GM19023 (cell line): ENCODE measurements around the gene SUSD2.
"Not testable (repeated sequence)": the region's sequence is repeated elsewhere in the genome, so short reads cannot be mapped to it uniquely, and the experiment has no call there.

ENCODE experiments used
- ATAC-seq: cut with Tn5 transposase; IDR thresholded peaks from one replicate; pipeline ENCODE4 v1.9.1; 2021; ENCODE audit warnings: mild to moderate bottlenecking, moderate library complexity; ENCODE audit not compliant: unreplicated experiment

Gene SUSD2

DNA sequence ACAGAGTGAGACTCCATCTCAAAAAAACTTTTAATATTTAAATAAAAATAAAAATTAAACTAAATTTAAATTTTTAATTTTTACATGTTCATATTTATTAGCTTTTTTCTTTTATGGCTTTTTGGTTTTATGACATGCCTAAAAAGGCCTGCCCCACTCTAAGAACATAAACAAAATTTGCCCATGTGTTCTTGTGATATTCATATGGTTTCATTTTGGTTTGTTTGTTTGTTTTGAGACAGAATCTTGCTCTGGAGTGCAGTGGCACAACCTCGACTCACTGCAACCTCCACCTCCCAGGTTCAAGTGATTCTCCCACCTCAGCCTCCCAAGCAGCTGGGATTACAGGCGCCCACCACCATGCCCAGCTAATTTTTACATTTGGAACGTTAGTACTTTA is 27.7 kb downstream of the SUSD2 start:
- no peak for ATAC-seq

DNA sequence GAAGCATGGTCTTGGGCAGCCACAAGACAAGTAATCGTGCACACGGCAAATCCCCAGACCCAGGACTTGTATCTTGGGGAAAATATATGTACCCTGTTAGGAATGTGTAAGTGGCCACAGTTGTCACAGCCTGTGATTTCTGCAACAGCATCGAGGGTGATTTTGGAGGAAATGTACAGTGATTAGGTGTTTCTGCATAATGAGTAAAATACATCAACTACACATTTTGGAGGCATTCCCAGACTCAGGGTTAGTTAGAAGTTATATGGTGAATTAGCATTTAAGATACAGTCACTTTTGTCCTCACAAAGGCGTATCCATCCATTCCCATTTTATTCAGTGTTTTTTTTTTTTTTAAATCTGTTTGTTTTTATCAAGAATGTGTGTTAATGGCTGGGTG is 28.4 kb downstream of the SUSD2 start:
- ATAC-seq: no peak

DNA sequence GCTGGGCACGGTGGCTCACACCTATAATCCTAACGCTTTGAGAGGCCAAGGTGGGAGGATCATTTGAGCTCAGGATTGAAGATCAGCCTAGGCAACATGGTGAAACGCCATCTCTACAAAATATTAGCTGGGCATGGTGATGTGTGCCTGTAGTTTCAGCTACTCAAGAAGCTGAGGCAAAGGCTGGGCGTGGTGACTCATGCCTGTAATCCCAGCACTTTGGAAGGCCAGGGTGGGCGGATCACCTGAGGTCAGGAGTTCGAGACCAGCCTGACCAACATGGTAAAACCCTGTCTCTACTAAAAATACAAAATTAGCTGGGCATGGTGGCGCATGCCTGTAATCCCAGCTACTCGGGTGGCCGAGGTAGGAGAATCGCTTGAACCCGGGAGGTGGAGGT is 29.1 kb downstream of the SUSD2 start:
- not testable (repeated sequence) for ATAC-seq

DNA sequence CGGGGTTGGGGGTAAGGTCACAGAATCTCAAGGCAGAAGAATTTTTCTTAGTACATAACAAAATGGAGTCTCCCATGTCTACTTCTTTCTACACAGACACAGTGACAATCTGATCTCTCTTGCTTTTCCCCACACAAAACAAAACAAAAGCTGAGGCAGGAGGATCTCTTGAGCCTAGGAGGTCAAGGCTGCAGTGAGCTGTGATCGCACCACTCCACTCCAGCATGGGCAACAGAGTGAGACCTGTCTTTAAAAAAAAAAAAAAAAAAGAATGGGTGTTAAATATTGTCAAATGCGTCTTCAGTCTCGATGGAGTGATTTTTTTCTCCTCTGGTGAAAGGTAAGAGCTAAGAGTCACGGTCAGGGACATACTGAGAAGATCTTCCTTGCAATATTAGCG is 30.4 kb downstream of the SUSD2 start:
- ATAC-seq: not testable (repeated sequence)

DNA sequence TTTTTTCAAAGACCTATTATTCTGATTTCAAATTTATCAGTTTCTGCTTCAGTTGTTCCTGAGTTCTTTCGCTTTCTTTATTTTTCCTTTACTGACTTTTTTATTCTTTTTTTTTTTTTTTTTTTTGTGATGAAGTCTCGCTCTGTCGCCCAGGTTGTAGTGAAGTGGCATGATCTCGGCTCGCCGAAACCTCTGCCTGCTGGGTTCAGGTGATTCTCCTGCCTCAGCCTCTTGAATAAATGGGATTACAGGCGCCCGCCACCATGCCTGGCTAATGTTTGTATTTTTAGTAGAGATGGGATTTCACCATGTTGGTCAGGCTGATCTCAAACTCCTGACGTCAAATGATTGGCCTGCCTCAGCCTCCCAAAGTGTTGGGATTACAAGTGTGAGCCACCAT is 31.8 kb downstream of the SUSD2 start:
- not testable (repeated sequence) for ATAC-seq

DNA sequence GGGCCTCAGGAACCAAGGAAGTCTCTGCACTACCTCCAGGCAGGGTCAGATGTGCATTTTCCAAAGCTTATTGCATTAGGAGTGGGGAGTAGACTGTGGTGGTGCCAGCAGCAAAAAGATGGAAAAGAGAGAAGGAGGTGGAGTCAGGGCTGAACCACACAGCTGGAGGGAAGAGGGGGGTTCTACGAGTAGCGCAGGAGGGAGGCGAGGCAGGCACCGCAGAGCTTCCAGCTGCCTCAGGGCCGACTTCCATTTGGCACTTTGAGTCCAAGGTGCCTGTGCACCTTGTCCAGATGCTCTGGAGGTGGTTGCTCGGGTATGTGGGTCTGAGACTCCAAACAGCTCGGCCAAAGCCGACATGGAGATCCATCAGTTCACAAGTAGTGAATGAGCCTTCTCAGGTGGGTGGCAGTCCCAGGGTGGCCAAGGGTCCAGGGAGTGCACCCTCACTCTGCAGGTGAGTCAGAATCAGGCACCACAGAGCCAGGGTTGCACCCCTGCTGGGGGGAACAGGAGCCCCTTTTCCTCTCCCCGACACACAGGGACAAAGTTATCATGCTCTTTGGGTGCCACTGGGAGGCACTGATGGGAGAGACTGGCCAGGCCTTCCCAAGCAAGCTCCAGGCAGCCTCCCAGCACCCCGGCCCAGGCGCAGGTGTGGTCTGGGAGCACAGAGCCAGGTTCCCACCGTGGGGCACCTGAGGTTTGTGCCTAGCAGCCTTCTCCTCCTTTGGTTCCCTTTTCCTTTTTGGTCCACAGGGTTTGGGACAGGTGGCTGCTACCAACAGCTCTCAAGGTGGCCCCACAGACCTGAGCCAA is 33.4 kb downstream of the SUSD2 start:
- ATAC-seq: no peak

DNA sequence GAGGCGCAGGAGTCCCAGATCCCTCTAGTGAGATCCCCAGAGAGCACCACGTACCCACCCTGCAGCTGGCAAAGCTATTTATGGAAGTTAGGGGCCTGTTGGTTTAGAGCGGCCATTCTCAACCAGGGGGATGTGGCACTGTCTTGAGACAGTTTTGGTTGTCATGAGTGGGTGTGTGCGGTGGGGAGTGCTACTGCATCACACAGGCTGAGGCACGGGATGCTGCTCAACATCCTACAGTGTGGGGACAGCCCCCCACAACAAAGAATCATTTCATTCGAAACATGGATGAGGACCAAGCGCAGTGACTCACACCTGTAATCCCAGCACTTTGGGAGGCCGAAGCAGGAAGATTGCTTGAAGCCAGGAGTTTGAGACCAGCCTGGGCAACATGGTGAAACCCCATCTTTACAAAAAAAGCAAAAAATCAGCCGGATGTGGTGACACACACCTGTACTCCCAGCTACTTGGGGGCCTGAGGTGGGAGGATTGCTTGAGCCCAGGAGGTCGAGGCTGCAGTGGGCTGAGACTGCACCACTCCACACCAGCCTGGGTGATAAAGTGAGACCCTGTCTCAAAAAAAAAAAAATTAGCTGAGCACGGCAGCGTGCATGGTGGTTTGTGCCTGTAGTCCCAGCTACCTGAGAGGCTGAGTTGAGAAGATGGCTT is 35.4 kb downstream of the SUSD2 start:
- ATAC-seq: no peak

DNA sequence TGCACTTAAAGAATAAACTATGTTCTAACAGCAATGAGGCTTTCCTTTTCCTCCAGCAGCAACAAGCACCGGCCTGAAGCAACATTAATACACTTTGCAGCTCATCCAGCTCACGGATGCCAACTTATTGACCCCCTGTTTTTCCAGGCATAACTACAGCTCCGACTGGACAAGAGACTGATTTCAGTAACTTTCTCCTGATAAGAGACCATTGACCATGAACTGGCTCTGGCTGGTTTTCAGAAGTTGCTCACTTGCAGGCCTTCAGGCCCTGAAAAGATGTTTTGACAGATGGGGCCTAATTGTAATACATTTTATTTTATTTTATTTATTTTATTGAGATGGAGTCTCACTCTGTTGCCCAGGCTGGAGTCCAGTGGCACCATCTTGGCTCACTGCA is 36.1 kb downstream of the SUSD2 start:
- no peak for ATAC-seq

DNA sequence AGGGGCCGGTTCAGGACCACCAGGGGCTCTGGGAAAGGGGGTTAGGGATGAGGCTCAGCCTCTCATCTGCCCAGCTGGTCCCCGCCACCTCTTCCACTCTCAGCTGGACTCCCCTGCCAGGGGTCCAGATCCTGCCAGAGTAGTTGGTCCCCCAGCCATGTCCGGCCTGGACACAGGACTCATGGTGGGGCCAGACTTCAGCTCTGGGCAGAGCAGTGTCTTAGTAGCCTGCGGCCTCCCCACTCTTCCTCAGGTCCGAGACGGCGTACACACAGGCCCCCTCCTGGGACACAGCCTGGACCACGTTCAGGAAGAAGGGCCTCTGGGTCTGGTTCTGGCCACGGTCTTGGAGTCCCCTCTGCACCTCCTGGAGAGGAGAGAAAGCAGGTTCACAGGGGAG is 38.5 kb downstream of the SUSD2 start:
- ATAC-seq: no peak

DNA sequence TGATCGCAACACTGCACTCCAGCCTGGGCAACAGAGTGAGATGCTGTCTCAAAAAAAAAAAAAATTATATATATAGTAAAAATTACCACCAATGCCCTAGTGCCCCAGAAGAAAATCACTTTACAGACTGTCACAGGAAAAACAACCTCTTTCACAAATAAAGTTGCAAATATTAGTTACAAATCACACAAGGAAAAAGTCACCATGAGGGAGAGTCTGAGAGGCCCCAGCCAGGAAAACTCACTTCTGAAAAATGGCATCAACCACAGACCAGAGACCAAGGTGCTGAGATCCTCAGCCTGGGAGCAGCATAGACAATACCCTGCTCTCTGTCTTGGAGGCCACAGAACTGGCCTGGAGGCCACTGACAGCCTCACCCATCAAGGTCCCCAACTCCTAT is 43.2 kb downstream of the SUSD2 start:
- no peak for ATAC-seq

DNA sequence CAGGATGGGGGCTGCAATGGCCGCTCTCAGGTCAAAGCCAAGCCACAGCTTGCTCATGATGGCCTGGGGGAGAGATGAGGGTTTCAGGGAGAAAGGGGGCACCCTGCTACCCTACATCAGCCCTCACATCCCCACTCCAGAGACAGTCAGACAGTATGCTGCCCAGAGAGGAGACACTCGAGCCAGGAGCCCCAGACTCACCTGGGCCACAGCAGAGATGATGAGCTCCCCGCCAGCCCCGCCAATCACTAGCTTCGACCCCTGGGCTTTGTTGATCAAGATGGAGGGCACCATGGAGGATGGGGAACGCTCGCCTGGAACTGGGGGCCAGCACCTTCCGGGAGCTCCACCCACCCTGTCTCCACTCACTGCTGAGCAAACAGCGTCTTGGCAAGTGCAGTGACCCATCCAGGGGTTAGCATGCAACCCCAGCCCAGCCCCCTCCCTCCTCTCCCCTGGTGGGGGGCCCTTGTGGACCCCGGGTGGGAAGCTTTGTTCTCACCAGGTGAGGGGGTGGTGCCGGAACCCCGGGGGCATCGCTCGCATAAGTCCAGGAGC is 43.8 kb downstream of the SUSD2 start:
- ATAC-seq: no peak

DNA sequence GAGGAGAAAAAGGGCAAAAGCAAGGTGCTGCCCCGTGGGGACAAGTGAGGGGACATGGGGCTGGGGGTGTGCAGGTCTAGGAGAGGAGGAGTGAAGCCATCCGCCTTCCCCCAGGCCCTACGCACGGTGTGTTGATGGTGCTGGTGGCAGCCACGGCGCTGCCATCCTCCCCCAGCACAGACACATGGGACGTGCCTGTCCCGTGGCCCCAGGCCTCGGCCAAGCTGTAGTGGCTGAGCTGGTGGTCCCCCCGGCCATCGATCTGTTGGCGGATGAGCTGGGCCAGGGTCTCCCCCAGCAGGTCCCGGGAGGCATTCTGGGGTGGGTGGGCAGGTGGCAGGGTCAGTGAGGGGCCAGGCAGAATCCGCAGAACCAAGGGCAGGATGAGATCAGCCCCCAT is 44.7 kb downstream of the SUSD2 start:
- no peak for ATAC-seq

DNA sequence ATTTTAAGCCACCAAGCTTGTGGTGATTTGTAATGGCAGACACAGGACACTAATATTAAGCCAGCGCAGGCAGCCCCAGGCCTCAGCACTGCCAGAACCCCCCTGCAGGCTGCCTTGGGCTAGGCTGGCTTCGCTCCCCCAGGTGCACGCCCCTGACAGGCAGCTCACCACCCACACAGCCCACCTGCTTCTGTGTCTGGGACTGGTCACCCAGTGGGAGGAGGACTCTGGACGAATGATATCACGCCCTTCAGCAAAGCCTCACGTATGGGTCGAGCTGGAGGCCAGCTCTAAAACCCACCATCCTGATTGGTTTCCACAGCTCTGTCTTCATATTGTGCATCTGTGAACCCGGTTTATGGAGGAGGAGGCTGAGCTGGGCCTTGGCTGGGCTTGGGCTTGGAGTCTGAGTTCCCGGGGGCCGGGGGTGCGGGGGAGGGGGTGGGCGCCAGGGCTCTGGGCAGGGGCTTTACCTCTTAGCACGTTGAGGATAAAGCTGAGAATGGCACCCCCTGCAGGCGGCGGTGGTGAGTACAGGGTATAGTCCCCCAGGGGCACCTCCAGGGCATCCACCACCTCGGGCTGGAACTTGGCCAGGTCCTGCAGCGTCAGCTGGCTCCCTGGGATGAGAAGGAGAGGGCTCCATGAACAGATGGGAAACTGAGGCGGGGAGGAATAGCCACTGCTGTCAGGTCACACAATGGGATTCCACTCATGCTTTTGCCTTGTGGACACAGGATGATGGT is 49.8 kb downstream of the SUSD2 start:
- ATAC-seq: no peak

DNA sequence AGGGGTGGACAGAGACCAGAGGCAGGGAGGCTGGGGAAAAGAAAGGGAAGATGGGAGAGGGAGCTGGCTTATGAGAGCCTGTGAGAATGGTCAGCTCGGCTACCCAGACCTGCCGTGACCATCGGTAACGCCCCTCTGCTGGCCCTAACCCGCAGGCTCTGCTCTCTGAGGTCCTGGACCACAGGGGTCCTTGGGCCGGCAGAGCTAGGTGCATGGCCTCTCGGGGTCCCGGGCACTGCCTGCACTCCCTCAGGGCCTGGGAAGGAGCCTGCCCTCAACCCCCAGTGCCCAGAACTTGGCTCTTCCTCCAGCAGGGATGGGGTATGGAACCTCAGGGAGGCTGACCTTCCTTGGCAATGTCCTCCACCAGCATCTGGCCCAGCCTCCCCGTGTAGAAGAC is 50.4 kb downstream of the SUSD2 start:
- ATAC-seq: no peak

DNA sequence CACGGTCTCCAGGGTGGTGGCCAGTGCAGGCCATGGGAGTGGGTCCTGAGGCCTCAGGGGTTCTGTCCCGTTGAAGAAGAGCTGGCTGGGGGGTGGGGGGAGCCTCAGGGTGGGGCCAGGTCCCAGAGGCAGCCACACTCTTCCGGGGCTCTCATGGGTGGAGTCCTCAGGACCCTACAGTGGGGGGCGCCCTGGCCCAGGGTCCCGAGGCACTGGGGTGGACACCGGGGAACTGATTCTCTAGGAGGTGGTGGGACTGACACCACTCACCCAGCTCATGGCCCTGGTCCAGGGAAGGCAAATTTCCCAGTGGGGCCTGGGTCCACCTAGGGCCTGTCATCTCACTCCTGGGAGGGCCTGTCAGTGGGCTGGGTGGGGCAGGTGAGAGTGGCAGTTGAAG is 50.8 kb downstream of the SUSD2 start:
- ATAC-seq: no peak

DNA sequence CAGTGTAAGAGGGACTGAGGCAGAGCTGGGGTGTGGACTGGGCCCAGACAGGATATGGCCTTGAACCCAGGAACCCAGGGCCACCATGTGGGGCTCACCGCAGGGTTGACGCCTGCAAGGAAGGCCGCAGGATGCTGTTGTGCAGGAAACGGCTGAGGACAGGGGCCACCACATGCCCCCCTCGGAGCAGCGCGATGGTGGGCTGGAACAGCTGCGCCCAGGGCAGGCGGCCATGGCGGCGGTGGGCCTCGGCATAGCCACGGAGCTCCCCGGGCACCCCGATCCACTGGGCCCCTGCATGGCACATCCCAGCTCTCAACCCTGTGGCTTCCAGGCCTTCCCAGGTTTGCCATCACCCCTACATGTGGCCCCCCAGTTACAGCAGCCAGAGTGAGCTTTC is 51.4 kb downstream of the SUSD2 start:
- no peak for ATAC-seq

DNA sequence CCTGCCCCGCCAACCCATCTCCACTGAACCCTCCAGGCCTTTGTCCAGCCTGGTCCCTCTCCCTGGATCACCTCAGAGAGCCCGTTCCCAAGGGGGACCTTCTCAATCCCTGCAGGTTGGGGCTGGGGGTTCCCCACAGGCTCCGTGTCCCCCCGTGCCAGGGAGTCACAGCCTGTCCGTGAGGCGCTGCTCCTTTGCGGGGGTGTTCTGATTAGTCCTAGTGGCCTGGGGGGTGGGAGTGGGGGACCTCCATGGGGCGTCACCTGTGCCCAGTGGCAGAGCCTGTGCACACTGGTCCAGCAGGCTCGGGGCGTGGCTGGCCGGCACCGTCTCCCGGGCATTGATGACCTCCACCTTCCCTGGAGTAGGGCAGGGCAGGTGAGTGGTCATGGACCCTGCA is 51.9 kb downstream of the SUSD2 start:
- no peak for ATAC-seq

DNA sequence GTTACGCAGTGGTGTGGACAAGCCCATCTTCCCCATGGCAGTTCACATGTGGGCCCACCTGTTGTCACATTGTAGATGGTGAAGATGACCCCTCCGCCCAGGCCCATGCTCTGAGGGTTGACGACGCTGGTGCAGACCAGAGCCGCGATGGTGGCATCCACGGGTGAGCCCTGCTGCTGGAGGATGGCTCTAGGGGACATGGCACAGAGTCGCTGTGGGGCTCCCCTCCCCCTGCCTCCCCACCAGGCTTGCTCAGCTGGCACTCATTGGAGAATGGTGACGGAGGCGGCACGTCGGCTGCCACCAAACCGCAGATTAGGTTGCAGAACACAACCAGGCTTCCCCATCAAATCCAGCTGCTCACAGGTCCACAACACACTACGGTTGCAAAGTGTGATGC is 52.5 kb downstream of the SUSD2 start:
- ATAC-seq: no peak

DNA sequence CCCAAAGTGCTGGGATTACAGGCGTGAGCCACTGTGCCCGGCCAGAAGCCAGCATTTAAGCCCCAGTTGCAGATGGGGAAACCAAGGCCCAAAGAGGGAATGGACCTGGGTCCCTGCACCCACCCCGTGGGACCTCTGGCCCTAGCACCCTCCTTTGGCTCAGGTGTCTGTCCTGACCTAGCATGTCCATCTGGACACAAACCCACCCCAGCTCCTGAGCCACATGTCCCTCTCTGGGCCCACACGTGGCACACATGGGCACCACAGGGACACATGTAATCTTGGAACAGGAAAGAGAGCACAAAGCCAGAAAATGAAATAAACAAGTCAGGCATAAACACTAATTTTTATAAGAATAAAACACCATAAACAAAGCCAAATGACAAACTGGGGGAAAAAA is 54.0 kb downstream of the SUSD2 start:
- ATAC-seq: no peak

DNA sequence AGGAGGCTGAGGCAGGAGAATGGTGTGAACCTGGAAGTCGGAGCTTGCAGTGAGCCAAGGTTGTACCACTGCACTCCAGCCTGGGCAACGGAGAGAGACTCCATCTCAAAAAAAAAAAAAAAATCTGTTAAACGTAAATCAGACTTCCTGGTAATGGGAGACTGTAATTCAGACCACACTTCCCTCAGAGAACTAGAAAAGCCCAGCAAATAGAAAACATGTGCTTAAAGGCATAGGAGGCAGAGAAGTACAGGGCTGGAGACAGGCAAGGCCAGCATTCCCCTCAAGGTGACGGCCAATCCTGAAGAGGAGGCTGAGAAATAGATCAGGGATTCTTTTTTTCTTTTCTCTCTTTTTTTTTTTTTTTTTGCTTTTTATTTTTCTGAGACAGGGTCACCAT is 55.4 kb downstream of the SUSD2 start:
- ATAC-seq: no peak

DNA sequence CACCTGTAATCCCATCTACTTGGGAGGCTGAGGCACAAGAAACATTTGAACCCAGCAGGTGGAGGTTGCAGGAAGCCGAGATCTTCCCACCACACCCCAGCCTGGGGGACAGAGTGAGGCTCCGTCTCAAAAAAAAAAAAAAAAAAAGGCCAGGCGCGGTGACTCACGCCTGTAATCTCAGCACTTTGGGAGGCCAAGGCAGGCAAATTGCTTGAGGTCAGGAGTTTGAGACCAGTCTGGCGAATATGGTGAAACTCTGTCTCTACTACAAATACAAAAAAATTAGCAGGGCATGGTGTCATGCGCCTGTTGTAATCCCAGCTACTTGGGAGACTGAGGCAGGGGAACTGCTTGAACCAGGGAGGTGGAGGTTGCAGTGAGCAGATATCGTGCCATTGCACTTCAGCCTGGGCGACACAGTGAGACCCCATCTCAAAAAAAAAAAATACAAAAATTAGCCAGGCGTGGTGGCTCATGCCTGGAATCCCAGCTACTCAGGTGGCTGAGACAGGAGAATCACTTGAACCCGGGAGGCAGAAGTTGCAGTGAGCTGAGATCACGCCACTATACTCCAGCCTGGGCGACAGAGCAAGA is 56.9 kb downstream of the SUSD2 start:
- ATAC-seq: not testable (repeated sequence)
